HepG2 (cell line): ENCODE measurements around the gene SOX12. TPM values are rescaled to one million over a fixed set of nuclear protein-coding genes. Genes with fewer than 3 reads are reported as not detected.
A peak's percentile ranks its signal among the peaks of the same experiment; 100 is the strongest.

ENCODE experiments used
- ADNP ChIP-seq: sonication (generic); formaldehyde crosslinking; IDR thresholded peaks from 2 replicates; pipeline ENCODE4 v1.4.0; 2020; ENCODE audit warnings: missing genetic modification reagents
- AGO1 ChIP-seq: fragments of 200-400 bp; formaldehyde crosslinking; IDR thresholded peaks from 2 replicates; pipeline ENCODE4 v1.6.1; 2017; ENCODE audit warnings: mild to moderate bottlenecking, low read depth, low read length, moderate library complexity; ENCODE audit not compliant: poor library complexity, severe bottlenecking
- ARID2 ChIP-seq: sonication (generic); formaldehyde crosslinking; IDR thresholded peaks from 2 replicates; pipeline ENCODE4 v1.8.1; 2022; ENCODE audit warnings: mild to moderate bottlenecking, missing genetic modification reagents, borderline replicate concordance
- BRD4 ChIP-seq: sonication (generic); formaldehyde crosslinking; IDR thresholded peaks from 2 replicates; pipeline ENCODE4 v1.4.0; 2020; ENCODE audit warnings: missing genetic modification reagents
- CBX5 ChIP-seq: sonication (generic); formaldehyde crosslinking; IDR thresholded peaks from 2 replicates; pipeline ENCODE4 v1.4.0; 2020; ENCODE audit warnings: missing genetic modification reagents, borderline replicate concordance
- GFI1 ChIP-seq: sonication (generic); formaldehyde crosslinking; IDR thresholded peaks from 2 replicates; pipeline ENCODE4 v1.5.0; 2020; ENCODE audit warnings: missing genetic modification reagents, mild to moderate bottlenecking, borderline replicate concordance
- HOXA5 ChIP-seq: sonication (generic); formaldehyde crosslinking; IDR thresholded peaks from 2 replicates; pipeline ENCODE4 v1.4.0; 2020; ENCODE audit warnings: missing genetic modification reagents
- KDM2A ChIP-seq: sonication (generic); formaldehyde crosslinking; IDR thresholded peaks from 2 replicates; pipeline ENCODE4 v1.4.0; 2020; ENCODE audit warnings: low read depth, missing genetic modification reagents, borderline replicate concordance
- KLF6 ChIP-seq: IDR thresholded peaks from 2 replicates; pipeline ENCODE4 v1.8.0; 2016; ENCODE audit warnings: missing biosample characterization, missing genetic modification reagents
- NAIF1 ChIP-seq: sonication (generic); formaldehyde crosslinking; IDR thresholded peaks from 2 replicates; pipeline ENCODE4 v1.5.0; 2020; ENCODE audit warnings: mild to moderate bottlenecking, missing genetic modification reagents, borderline replicate concordance
- YEATS4 ChIP-seq: sonication (generic); formaldehyde crosslinking; IDR thresholded peaks from 2 replicates; pipeline ENCODE4 v1.4.0; 2020; ENCODE audit warnings: missing genetic modification reagents, borderline replicate concordance
- ZFP36L2 ChIP-seq: sonication (generic); formaldehyde crosslinking; IDR thresholded peaks from 2 replicates; pipeline ENCODE4 v1.4.0; 2020; ENCODE audit warnings: missing genetic modification reagents
- polyA plus RNA-seq, 8 experiments: library from polyadenylated mRNA; depleted of rRNA in 3 of 8; stranded (reverse) in 7 of 8; unstranded in 1 of 8; fragments of >200 nt; fragmentation: Illumina TruSeq in 4 of 8; extraction: Trizol in 4 of 8; gene quantifications; 2 replicates each; pipeline versions ENCODE4 v1.2.1 to v1.2.3, GENCODE V29; 2011 to 2016; ENCODE audit warnings: low read depth in 4 of 8, missing spikeins in 1 of 8, mixed read lengths in 1 of 8; ENCODE audit not compliant: insufficient read depth in 1 of 8
- total RNA-seq, 5 experiments: library from RNA; depleted of rRNA; stranded (reverse); fragments of >200 nt; fragmentation: Illumina TruSeq; extraction: Trizol; gene quantifications; 2 replicates each; pipeline ENCODE4 v1.2.3, GENCODE V29; 2016; ENCODE audit warnings: low read depth in 1 of 5
- TF ChIP-seq, protein P1 (sequence below): sonication (generic); formaldehyde crosslinking; IDR thresholded peaks from 2 replicates; pipeline ENCODE4; 2020; ENCODE audit warnings: missing genetic modification reagents, mild to moderate bottlenecking, borderline replicate concordance
- TF ChIP-seq, protein P2 (sequence below): sonication (generic); IDR thresholded peaks from 2 replicates; pipeline ENCODE4 v1.6.1; 2016; ENCODE audit warnings: low read depth, borderline replicate concordance
- TF ChIP-seq, protein P3 (sequence below): sonication (generic); formaldehyde crosslinking; IDR thresholded peaks from 2 replicates; pipeline ENCODE4 v1.4.0; 2020; ENCODE audit warnings: missing genetic modification reagents, borderline replicate concordance
- TF ChIP-seq, protein P4 (sequence below): sonication (generic); formaldehyde crosslinking; IDR thresholded peaks from 2 replicates; pipeline ENCODE4 v1.4.0; 2020; ENCODE audit warnings: mild to moderate bottlenecking, missing genetic modification reagents
- TF ChIP-seq, protein P5 (sequence below): sonication (generic); formaldehyde crosslinking; IDR thresholded peaks from 2 replicates; pipeline ENCODE4 v1.5.1; 2020; ENCODE audit warnings: missing genetic modification reagents, mild to moderate bottlenecking, borderline replicate concordance

SOX12 gene
- total and polyA plus RNA-seq, 2 of the 13 experiments (the other 11 are each of a cell fraction or from before 2014, with no cell fraction given), result 10.0 to 18.7 TPM

DNA sequence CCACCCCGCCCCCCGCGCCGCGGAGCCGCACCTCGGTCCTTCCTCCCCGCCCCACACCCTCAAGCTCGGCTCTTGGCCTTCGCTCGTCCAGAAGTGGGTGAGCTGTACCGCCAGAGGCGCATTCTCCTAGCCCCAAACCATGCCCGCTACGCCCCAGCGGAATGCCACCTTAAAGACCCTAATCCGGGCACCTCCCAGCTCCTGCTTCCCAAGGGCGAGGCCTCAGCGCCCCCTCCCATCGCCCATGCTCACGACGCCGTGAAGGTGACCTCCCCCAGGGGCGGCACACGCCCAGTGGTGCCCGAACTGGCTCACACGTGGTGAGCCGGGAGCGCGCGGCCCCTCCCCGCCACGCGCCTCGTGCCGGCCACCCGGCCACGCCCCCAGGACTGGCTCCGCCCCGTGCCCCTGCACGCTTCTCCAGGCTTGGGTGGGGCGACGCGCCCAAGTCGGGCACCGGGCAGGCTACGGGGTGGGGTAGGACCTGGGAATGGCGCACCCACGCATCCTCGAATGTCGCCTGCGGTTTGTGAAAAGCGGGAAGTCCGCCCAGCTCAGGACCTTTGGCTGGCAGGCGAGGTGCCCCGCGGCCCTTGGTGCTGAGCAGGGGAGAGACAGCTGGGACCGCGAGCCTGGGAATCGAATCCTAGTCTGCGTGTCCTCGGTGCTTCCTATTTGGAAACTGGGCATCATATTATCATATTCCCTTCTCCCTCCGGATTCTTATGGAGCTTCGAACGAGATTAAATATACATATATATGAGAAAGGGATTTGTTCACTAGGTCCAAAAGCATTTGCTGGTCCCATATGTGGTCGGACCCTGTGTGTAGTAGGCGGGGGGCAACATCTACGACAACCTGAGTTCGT, 941 bp upstream of the SOX12 start (continued):
- TF ChIP-seq, protein P1, sequence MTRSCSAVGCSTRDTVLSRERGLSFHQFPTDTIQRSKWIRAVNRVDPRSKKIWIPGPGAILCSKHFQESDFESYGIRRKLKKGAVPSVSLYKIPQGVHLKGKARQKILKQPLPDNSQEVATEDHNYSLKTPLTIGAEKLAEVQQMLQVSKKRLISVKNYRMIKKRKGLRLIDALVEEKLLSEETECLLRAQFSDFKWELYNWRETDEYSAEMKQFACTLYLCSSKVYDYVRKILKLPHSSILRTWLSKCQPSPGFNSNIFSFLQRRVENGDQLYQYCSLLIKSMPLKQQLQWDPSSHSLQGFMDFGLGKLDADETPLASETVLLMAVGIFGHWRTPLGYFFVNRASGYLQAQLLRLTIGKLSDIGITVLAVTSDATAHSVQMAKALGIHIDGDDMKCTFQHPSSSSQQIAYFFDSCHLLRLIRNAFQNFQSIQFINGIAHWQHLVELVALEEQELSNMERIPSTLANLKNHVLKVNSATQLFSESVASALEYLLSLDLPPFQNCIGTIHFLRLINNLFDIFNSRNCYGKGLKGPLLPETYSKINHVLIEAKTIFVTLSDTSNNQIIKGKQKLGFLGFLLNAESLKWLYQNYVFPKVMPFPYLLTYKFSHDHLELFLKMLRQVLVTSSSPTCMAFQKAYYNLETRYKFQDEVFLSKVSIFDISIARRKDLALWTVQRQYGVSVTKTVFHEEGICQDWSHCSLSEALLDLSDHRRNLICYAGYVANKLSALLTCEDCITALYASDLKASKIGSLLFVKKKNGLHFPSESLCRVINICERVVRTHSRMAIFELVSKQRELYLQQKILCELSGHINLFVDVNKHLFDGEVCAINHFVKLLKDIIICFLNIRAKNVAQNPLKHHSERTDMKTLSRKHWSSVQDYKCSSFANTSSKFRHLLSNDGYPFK (CRISPR knock-in tag), result peak; percentile 82; the same call in 1 of the 2 replicates
- TF ChIP-seq, protein P2, sequence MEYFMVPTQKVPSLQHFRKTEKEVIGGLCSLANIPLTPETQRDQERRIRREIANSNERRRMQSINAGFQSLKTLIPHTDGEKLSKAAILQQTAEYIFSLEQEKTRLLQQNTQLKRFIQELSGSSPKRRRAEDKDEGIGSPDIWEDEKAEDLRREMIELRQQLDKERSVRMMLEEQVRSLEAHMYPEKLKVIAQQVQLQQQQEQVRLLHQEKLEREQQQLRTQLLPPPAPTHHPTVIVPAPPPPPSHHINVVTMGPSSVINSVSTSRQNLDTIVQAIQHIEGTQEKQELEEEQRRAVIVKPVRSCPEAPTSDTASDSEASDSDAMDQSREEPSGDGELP, result peak; percentile 69; the same call in 1 of the 2 replicates
- TF ChIP-seq ARID2 (CRISPR knock-in tag) (no peak), YEATS4 (peak; percentile 100), KLF6 (CRISPR knock-in tag) (peak; percentile 100), AGO1 (peak; percentile 88), HOXA5 (CRISPR knock-in tag) (peak; percentile 77; the same call in 1 of the 2 replicates), CBX5 (CRISPR knock-in tag) (no peak; the same call in 1 of the 2 replicates), GFI1 (CRISPR knock-in tag) (peak; percentile 79; the same call in 1 of the 2 replicates), KDM2A (CRISPR knock-in tag) (peak; percentile 95; the same call in 1 of the 2 replicates), ADNP (CRISPR knock-in tag) (0 out of 2 replicates have a peak, but pooled peaks have one; percentile 9), NAIF1 (peak; percentile 93; the same call in 1 of the 2 replicates), BRD4 (CRISPR knock-in tag) (peak; percentile 89), ZFP36L2 (CRISPR knock-in tag) (0 out of 2 replicates have a peak, but pooled peaks have one; percentile 33)
- TF ChIP-seq, protein P3, sequence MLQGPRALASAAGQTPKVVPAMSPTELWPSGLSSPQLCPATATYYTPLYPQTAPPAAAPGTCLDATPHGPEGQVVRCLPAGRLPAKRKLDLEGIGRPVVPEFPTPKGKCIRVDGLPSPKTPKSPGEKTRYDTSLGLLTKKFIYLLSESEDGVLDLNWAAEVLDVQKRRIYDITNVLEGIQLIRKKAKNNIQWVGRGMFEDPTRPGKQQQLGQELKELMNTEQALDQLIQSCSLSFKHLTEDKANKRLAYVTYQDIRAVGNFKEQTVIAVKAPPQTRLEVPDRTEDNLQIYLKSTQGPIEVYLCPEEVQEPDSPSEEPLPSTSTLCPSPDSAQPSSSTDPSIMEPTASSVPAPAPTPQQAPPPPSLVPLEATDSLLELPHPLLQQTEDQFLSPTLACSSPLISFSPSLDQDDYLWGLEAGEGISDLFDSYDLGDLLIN, result peak; percentile 97; the same call in 1 of the 2 replicates
- TF ChIP-seq, protein P4, sequence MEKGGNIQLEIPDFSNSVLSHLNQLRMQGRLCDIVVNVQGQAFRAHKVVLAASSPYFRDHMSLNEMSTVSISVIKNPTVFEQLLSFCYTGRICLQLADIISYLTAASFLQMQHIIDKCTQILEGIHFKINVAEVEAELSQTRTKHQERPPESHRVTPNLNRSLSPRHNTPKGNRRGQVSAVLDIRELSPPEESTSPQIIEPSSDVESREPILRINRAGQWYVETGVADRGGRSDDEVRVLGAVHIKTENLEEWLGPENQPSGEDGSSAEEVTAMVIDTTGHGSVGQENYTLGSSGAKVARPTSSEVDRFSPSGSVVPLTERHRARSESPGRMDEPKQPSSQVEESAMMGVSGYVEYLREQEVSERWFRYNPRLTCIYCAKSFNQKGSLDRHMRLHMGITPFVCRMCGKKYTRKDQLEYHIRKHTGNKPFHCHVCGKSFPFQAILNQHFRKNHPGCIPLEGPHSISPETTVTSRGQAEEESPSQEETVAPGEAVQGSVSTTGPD, result 0 out of 2 replicates have a peak, but pooled peaks have one; percentile 17
- TF ChIP-seq, protein P5, sequence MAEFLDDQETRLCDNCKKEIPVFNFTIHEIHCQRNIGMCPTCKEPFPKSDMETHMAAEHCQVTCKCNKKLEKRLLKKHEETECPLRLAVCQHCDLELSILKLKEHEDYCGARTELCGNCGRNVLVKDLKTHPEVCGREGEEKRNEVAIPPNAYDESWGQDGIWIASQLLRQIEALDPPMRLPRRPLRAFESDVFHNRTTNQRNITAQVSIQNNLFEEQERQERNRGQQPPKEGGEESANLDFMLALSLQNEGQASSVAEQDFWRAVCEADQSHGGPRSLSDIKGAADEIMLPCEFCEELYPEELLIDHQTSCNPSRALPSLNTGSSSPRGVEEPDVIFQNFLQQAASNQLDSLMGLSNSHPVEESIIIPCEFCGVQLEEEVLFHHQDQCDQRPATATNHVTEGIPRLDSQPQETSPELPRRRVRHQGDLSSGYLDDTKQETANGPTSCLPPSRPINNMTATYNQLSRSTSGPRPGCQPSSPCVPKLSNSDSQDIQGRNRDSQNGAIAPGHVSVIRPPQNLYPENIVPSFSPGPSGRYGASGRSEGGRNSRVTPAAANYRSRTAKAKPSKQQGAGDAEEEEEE (CRISPR knock-in tag), result peak; percentile 97
